HG03139 (cell line): ENCODE data around the gene PEAK1.

ENCODE experiments used
- ATAC-seq: cut with Tn5 transposase; IDR thresholded peaks from one replicate; pipeline ENCODE4 v1.9.1; 2021; ENCODE audit not compliant: unreplicated experiment

Gene PEAK1

DNA sequence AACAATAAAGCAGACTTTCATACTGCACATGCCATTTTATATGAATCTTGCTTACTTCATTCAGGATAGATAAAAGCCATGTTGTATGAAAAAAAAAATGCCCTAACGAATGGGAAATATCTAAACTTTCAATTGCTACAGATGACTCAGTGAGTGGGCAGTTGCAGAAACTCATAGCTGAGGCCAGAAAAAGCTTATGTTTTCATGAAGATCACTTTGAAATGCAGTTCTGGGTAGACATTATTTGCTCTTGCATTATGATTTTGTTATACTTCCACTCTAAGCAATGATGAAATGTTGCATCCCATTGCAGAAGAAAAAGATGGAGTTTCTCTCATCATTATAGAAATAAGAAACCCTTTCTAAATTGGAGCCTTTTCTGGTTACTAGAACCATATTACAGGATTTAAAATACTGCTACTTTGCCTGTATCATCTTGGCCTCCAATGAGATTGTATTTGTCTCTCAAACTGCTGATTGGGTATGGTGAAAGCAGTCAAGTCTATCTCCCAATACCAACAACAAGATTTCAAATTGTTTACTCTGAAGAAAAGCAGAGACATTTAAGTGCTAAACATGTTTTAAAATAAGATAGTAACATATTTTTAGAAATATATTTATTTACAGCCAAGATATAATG, 17.0 kb downstream of the PEAK1 start:
- no peak for ATAC-seq

- no peak for ATAC-seq
Measured at GRCh38 chr15:77400258-77400657, 19.6 kb downstream of the PEAK1 start.

- ATAC-seq, result no peak
Measured at GRCh38 chr15:77398927-77399326, 21.0 kb downstream of the PEAK1 start.

DNA sequence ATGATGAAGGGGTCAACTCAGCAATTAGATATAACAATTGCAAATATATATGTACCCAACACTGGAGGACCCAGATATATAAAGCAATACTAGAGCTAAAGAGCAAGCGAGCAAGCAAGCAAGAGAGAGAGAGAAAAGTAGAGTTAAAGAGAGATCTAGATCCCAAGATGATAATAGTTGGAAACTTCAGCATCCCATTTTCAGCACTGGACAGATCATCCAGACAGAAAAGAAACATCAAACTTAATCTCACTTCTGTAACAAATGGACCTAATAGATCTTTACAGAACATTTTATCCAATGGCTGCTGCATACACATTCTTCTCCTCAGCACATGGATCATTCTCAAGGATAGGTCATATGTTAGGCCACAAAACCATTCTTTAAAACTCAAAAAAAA, 23.2 kb downstream of the PEAK1 start:
- ATAC-seq, result no peak

DNA sequence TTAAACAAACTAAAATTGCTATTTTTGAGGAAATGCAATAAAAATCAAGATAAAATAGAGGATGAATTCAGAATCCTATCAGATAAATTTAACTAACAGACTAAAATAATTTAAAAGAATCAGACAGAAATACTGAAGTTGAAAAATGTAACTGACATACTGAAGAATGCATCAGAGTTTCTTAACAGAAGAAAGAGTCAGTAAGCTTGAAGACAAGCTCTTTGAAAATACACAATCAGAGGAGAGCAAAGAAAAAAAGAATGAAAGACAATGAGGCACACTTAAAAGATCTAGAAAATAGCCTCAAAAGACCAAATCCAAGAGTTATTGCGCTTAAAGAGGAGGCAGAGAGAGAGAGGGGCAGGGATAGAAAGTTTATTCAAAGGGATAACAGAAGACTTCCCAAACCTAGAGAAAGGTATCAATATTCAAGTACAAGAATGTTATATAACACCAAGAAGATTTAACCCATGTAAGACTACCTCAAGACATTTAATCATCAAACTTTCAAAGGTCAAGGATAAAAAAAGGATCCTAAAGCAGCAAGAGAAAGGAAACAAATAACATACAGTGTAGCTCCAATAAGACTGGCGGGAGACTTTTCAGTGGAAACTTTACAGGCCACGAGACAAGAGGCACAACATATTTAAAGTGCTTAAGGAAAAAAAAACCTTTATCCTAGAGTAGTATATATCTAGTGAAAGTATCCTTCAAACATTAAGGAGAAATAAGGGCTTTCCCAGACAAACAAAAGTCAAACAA, 24.7 kb downstream of the PEAK1 start:
- ATAC-seq, result no peak

- ATAC-seq, result no peak
Measured at GRCh38 chr15:77393471-77393840, 26.4 kb downstream of the PEAK1 start.

GRCh38 chr15:77392762-77393470, 27.0 kb downstream of the PEAK1 start:
- ATAC-seq, result no peak

DNA sequence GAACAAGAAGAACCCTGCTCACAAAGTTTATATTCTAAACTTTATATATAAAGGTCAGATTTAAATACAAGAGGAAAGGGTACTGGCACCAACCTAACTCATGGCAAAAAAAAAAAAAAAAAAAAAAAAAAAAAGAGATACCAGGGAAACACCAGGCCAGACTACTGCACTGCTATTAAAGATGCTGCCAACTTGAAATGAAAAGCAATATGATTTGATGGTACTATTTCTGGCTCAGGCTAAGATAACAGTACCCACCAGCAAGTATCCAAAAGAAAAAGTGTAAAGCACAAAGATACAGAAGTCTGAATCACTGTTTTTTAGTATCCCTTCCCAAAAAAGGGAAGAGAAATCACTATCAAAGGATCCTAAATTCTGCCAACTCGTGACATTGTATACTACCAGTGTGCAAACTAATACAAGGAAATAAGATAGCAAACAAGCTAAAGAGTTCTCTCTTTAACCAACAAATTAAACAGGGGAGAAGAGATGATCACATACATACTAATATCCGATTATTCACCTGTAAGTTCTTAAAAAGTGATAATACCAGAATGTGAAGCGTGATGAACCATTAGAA, 28.4 kb downstream of the PEAK1 start:
- no peak for ATAC-seq

GRCh38 chr15:77387365-77388105, 32.4 kb downstream of the PEAK1 start:
- ATAC-seq, result no peak

DNA sequence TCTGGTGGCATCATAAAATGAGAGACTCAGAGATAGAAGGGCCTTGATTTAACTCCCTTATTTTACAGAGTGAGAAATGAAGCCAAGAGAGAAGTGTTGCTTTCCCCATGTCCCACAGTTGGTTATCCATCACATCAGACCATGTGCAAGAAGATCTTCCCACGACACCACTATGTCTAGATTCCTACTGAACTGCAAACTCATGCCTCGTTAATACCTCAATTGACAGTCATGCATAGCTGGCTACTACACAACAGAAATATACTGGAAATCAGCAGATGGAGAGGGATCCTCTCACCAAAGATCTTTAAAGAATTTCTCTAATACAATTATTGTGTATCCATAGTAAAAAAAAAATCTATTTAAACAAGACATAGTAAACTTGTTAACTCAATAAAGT, 33.3 kb downstream of the PEAK1 start:
- no peak for ATAC-seq

DNA sequence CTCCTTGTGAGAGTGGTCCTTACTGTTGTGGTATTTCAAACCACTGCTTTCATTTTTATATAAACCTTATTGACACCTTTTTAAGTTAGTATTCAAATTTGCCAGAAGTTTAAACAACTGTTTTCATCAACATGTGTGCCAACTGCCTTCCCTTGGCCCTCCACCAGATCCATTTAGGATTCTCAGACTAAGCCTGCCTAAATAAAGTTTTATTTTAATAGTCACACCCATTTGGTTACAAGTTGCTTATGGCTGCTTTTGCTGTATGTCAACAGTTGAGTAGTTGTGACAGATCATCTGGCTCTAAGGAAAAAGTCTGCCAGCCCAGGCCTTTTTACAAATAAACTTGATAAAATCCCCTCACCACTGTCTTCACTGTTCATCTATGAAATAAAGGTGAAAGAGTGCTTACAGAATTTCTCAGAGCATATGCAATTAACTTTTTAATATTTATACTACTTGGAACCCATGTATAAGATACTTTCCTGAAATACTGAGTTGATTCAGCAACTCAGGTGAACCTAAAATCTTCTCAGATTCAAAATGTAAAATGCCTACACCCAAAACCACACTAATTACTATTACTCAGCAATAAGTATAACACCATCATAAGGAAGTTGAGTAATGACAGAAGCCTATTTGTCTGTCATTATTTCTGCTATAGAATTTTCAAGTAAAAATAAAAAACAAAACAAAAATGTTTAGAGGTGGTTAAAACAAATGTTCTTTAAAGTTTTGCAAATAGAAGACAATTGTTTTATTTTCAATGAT, 35.1 kb downstream of the PEAK1 start:
- ATAC-seq, result no peak

- no peak for ATAC-seq
Measured at GRCh38 chr15:77384086-77384485, 35.8 kb downstream of the PEAK1 start.

DNA sequence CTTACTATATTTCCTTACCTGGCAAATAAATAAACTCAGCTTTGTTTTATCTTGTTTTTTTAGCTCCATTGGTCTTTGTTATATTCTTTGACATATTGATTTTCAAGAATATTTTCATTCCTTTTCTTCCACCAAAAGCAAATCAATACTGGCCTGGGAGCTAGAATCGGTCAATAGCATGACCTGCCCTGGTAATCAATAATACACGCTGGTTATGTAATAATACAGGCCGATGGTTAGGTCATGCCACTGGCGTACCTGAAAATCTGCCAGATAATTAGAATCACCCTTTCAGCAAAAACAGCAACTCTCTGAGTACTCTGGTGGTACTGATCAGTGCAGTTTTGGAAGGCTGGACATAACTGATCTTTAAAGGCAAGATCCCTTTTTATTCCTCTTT, 39.9 kb downstream of the PEAK1 start:
- ATAC-seq, result no peak

- no peak for ATAC-seq
Measured at GRCh38 chr15:77376770-77377169, 43.1 kb downstream of the PEAK1 start.

DNA sequence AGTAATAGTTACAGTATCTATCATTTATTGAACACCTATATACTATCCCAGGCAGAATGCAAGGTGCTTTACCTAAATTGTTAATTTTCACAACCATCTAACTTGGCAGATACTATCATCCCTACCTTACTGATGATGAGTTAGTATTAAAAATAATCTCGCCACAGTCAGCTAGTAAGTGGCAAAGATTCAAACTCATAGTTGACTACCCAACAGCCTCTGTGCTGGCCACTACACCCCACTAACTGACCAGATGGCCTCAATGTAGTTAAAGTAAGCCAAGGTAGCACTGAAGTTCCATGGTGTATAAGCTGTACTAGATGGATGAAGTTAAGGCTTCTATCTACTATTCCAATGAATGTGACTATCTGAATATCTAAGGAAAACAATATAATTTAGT, 44.8 kb downstream of the PEAK1 start:
- ATAC-seq, result no peak

- no peak for ATAC-seq
Measured at GRCh38 chr15:77373441-77373840, 46.5 kb downstream of the PEAK1 start.

- no peak for ATAC-seq
Measured at GRCh38 chr15:77371850-77372563, 47.9 kb downstream of the PEAK1 start.

GRCh38 chr15:77370580-77370979, 49.3 kb downstream of the PEAK1 start:
- no peak for ATAC-seq

DNA sequence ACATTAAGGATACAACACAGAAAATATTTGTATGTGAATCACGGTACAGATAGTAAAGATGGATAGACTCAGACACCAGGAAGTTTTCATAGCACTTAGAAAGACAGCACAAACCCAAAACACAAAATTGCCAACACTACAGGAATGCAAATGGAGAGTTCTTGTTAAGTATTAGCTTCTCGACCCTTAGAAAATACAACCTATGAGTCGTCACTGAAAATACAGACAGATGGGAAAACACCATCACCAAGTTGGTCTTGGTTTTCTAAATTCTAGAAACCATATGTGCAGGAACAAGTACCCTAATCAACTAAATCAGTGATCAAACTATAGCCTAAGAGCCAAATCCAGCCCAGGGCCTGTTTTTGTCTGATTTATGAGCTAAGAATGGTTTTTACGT, 50.7 kb downstream of the PEAK1 start:
- no peak for ATAC-seq

GRCh38 chr15:77367631-77368030, 52.3 kb downstream of the PEAK1 start:
- ATAC-seq, result no peak
